ENCODE results near the gene CROT.

The CROT gene

GRCh38 chr7:87416682-87417587 is 71.5 kb downstream of the CROT start:
- DNase-seq, result peak; percentile 49

- no peak for DNase-seq
Observed at GRCh38 chr7:87420173-87420572, 74.7 kb downstream of the CROT start.

GRCh38 chr7:87424075-87424474 is 78.6 kb downstream of the CROT start:
- DNase-seq, result no peak

GRCh38 chr7:87426160-87426559 is 80.7 kb downstream of the CROT start:
- DNase-seq, result no peak

GRCh38 chr7:87427288-87427687 is 81.8 kb downstream of the CROT start:
- no peak for DNase-seq

- DNase-seq, result no peak
Observed at GRCh38 chr7:87432536-87432935, 87.1 kb downstream of the CROT start.

- DNase-seq, result no peak
Observed at GRCh38 chr7:87435546-87435945, 90.1 kb downstream of the CROT start.

- DNase-seq, result no peak
Observed at GRCh38 chr7:87445897-87446296, 100.4 kb downstream of the CROT start.

GRCh38 chr7:87447116-87447635 is 101.7 kb downstream of the CROT start:
- no peak for DNase-seq

- DNase-seq, result no peak
Observed at GRCh38 chr7:87448388-87448787, 102.9 kb downstream of the CROT start.

Data from activated CD4-positive, CD25-positive, alpha-beta regulatory T cell treated with anti-CD3 and anti-CD28 coated beads, Interleukin-2, amount 50 U/mL, for 72 hours (primary cell).